ENCODE data around the gene CHN1.

DNA sequence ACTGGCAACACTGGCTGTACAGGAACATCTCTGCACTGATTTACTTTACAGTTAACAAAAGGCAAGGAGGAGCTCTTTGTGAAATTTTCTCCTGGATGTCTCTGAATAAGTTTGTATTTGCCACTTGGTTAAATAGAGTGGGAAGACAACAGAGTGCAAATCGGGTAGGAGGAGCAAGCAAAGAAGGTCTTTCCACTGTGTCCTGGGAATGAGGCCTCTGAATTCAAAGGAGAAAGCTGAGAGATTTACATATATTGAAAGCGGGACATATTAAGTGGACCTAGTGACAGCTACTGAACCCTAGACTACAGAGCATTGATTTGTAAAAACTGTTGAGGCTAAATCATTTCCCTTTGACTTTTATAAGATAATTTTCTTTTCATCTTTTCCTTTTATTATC, 123.5 kb downstream of the CHN1 start:
- TF ChIP-seq, protein P1, sequence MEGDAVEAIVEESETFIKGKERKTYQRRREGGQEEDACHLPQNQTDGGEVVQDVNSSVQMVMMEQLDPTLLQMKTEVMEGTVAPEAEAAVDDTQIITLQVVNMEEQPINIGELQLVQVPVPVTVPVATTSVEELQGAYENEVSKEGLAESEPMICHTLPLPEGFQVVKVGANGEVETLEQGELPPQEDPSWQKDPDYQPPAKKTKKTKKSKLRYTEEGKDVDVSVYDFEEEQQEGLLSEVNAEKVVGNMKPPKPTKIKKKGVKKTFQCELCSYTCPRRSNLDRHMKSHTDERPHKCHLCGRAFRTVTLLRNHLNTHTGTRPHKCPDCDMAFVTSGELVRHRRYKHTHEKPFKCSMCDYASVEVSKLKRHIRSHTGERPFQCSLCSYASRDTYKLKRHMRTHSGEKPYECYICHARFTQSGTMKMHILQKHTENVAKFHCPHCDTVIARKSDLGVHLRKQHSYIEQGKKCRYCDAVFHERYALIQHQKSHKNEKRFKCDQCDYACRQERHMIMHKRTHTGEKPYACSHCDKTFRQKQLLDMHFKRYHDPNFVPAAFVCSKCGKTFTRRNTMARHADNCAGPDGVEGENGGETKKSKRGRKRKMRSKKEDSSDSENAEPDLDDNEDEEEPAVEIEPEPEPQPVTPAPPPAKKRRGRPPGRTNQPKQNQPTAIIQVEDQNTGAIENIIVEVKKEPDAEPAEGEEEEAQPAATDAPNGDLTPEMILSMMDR (IDR thresholded peaks at IDR 0.05) = no peak
- TF ChIP-seq POLR2A (IDR thresholded peaks at IDR 0.05) = no peak

Data from thyroid gland (tissue), 4 donors.